HL-60 (cell line): ENCODE measurements around the gene DZIP1.
"Not testable (repeated sequence)": the region's sequence is repeated elsewhere in the genome, so short reads cannot be mapped to it uniquely, and the experiment has no call there.

ENCODE experiments used
- DNase-seq, 2 experiments: peaks; one replicate each; pipeline ENCODE4 v3.0.0-alpha.2; 2010 to 2020; ENCODE audit warnings: low read depth in 1 of 2, low spot score in 1 of 2
- H3K27ac ChIP-seq: fragments of 250-450 bp; sonication (Bioruptor Pico); replicated peaks from 2 replicates; pipeline ENCODE4 v1.5.1; 2020; ENCODE audit warnings: mild to moderate bottlenecking, moderate library complexity
- H3K27me3 ChIP-seq: fragments of 250-450 bp; sonication (Bioruptor Pico); 2 replicates; pipeline ENCODE4 v1.5.1; 2021; ENCODE audit warnings: mild to moderate bottlenecking, moderate library complexity; ENCODE audit not compliant: insufficient read depth, poor library complexity, severe bottlenecking
- H3K4me3 ChIP-seq: replicated peaks from 2 replicates; pipeline ENCODE4 v1.5.1; 2011; ENCODE audit warnings: mild to moderate bottlenecking, control low read depth, low read length; ENCODE audit not compliant: insufficient read depth
- CTCF ChIP-seq: IDR thresholded peaks from one replicate; pipeline ENCODE4 v1.5.1; 2011; ENCODE audit warnings: low read length, control low read depth, inconsistent platforms; ENCODE audit not compliant: insufficient read depth
- GABPA ChIP-seq: IDR thresholded peaks from 2 replicates; pipeline ENCODE4 v1.6.1; 2012; ENCODE audit warnings: low read depth
- POLR2AphosphoS5 ChIP-seq: IDR thresholded peaks from 2 replicates; pipeline ENCODE4 v1.6.1; 2012; ENCODE audit warnings: low read depth
- REST ChIP-seq: IDR thresholded peaks from 2 replicates; pipeline ENCODE4 v1.6.1; 2012; ENCODE audit warnings: low read depth; ENCODE audit not compliant: insufficient replicate concordance
- SPI1 ChIP-seq: IDR thresholded peaks from 2 replicates; pipeline ENCODE4 v1.6.1; 2012; ENCODE audit warnings: low read depth, mild to moderate bottlenecking, borderline replicate concordance
- long read RNA-seq: library from polyadenylated mRNA; unstranded; transcript quantifications from one replicate; pipeline ENCODE4 v2.0.0, GENCODE V29; 2020

DZIP1 gene
- long read RNA-seq, partial matches to known transcripts, result 9 of 16 reads
- long read RNA-seq, other reads (novel, unspliced or antisense), result 4 of 16 reads

GRCh38 chr13:95644601-95645052, at the start of gene DZIP1:
Gene DZIP1, minus strand, starts transcription at chr13:95644706. Its CDS starts 2,677 bp downstream, at chr13:95642029.
- Histone ChIP-seq H3K4me3 (peak within 1 kb of the TSS; percentile 53), H3K27ac (no peak within 1 kb of the TSS), H3K27me3 (peaks cover 41% of the 10 kb centered on the region)
- TF ChIP-seq SPI1 (no peak), REST (no peak), CTCF (no peak), POLR2AphosphoS5 (no peak)
- peak; percentile 36 to 49 for DNase-seq

GRCh38 chr13:95690986-95691385, 46.5 kb upstream of the DZIP1 start:
- DNase-seq, H3K27ac ChIP-seq, H3K4me3 ChIP-seq, H3K27me3 ChIP-seq: not testable (repeated sequence)

- TF ChIP-seq CTCF, result no peak
- no peak for TF ChIP-seq REST
- no peak for TF ChIP-seq SPI1
- no peak for TF ChIP-seq GABPA
- no peak for TF ChIP-seq POLR2AphosphoS5
- Histone ChIP-seq H3K27ac (no peak overlapping the region), H3K27me3 (no peaks in the 10 kb centered on the region), H3K4me3 (no peak overlapping the region)
- no peak for DNase-seq
Observed at GRCh38 chr13:95689582-95689926, 45.0 kb upstream of the DZIP1 start.

GRCh38 chr13:95684960-95685359, 40.5 kb upstream of the DZIP1 start:
- peak overlapping the region; percentile 41; the same call in 1 of the 2 replicates for H3K27ac ChIP-seq
- DNase-seq, H3K27me3 ChIP-seq, H3K4me3 ChIP-seq: not testable (repeated sequence)

GRCh38 chr13:95684418-95684817, 39.9 kb upstream of the DZIP1 start:
- no peak overlapping the region for H3K4me3 ChIP-seq
- TF ChIP-seq CTCF (no peak), GABPA (no peak), SPI1 (no peak), POLR2AphosphoS5 (no peak), REST (no peak)
- no peaks in the 10 kb centered on the region for H3K27me3 ChIP-seq
- no peak for DNase-seq
- peak overlapping the region; percentile 41 for H3K27ac ChIP-seq
